Karpas-422 (cell line): ENCODE data around the gene ADAM22. TPM values are rescaled to one million over a fixed set of nuclear protein-coding genes. Genes with fewer than 3 reads are reported as not detected.
"Not testable (repeated sequence)": the region's sequence is repeated elsewhere in the genome, so short reads cannot be mapped to it uniquely, and the experiment has no call there.

Experiments
- DNase-seq: peaks from one replicate; pipeline ENCODE4 v3.0.0-alpha.2; 2015
- H2AFZ ChIP-seq: fragments of 200-600 bp; sonication (generic); 2 replicates; pipeline ENCODE4 v1.6.1; 2014; ENCODE audit warnings: antibody characterized with exemption, low read length, mixed read lengths
- H3K27ac ChIP-seq: fragments of 200-600 bp; sonication (generic); 2 replicates; pipeline ENCODE4 v1.5.1; 2014; ENCODE audit warnings: mild to moderate bottlenecking, low read length, moderate library complexity
- H3K27me3 ChIP-seq: fragments of 200-600 bp; sonication (generic); 2 replicates; pipeline ENCODE4 v1.6.1; 2014; ENCODE audit warnings: low read length, mixed read lengths
- H3K36me3 ChIP-seq: fragments of 200-600 bp; sonication (generic); 2 replicates; pipeline ENCODE4 v1.6.1; 2014; ENCODE audit warnings: low read length, mixed read lengths; ENCODE audit not compliant: insufficient read depth
- H3K4me1 ChIP-seq: fragments of 200-600 bp; sonication (generic); 2 replicates; pipeline ENCODE4 v1.6.1; 2014; ENCODE audit warnings: mild to moderate bottlenecking, low read length, mixed read lengths
- H3K4me2 ChIP-seq: fragments of 200-600 bp; sonication (generic); 2 replicates; pipeline ENCODE4 v1.6.1; 2014; ENCODE audit warnings: low read length, low read depth, mild to moderate bottlenecking; ENCODE audit not compliant: poor library complexity, severe bottlenecking
- H3K4me3 ChIP-seq: fragments of 200-600 bp; sonication (generic); 2 replicates; pipeline ENCODE4 v1.5.1; 2014; ENCODE audit warnings: mild to moderate bottlenecking, antibody characterized with exemption, low read length, mixed read lengths
- H3K79me2 ChIP-seq: fragments of 200-600 bp; sonication (generic); 2 replicates; pipeline ENCODE4 v1.6.1; 2014; ENCODE audit warnings: mild to moderate bottlenecking, low read length, mixed read lengths
- H3K9ac ChIP-seq: fragments of 200-600 bp; sonication (generic); 2 replicates; pipeline ENCODE4 v1.6.0; 2014; ENCODE audit warnings: low read length
- H3K9me2 ChIP-seq: fragments of 200-600 bp; sonication (generic), shearing (Covaris generic); replicated peaks from 2 replicates; pipeline ENCODE4 v1.6.0; 2014; ENCODE audit warnings: mild to moderate bottlenecking, low read length, moderate library complexity; ENCODE audit not compliant: insufficient read depth
- H3K9me3 ChIP-seq: fragments of 300-700, 200-600 bp; sonication (generic); 2 replicates; pipeline ENCODE4 v1.6.1; 2014; ENCODE audit warnings: low read length, mixed read lengths
- H4K20me1 ChIP-seq: fragments of 200-600 bp; sonication (generic); 2 replicates; pipeline ENCODE4 v1.6.1; 2014; ENCODE audit warnings: mild to moderate bottlenecking, antibody characterized with exemption, low read length, low read depth; ENCODE audit not compliant: insufficient read depth
- total RNA-seq: library from RNA; depleted of rRNA; stranded (reverse); fragments of >200 nt; shearing (Covaris generic); gene quantifications from 2 replicates; pipeline ENCODE4 v1.2.3, GENCODE V29; 2014; ENCODE audit warnings: low replicate concordance; rRNA removed

ADAM22 gene, protein sequence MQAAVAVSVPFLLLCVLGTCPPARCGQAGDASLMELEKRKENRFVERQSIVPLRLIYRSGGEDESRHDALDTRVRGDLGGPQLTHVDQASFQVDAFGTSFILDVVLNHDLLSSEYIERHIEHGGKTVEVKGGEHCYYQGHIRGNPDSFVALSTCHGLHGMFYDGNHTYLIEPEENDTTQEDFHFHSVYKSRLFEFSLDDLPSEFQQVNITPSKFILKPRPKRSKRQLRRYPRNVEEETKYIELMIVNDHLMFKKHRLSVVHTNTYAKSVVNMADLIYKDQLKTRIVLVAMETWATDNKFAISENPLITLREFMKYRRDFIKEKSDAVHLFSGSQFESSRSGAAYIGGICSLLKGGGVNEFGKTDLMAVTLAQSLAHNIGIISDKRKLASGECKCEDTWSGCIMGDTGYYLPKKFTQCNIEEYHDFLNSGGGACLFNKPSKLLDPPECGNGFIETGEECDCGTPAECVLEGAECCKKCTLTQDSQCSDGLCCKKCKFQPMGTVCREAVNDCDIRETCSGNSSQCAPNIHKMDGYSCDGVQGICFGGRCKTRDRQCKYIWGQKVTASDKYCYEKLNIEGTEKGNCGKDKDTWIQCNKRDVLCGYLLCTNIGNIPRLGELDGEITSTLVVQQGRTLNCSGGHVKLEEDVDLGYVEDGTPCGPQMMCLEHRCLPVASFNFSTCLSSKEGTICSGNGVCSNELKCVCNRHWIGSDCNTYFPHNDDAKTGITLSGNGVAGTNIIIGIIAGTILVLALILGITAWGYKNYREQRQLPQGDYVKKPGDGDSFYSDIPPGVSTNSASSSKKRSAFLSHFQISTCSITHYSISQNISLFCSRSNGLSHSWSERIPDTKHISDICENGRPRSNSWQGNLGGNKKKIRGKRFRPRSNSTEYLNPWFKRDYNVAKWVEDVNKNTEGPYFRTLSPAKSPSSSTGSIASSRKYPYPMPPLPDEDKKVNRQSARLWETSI
- total RNA-seq, result 2.2 and 6.1 TPM in 2 replicates

DNA sequence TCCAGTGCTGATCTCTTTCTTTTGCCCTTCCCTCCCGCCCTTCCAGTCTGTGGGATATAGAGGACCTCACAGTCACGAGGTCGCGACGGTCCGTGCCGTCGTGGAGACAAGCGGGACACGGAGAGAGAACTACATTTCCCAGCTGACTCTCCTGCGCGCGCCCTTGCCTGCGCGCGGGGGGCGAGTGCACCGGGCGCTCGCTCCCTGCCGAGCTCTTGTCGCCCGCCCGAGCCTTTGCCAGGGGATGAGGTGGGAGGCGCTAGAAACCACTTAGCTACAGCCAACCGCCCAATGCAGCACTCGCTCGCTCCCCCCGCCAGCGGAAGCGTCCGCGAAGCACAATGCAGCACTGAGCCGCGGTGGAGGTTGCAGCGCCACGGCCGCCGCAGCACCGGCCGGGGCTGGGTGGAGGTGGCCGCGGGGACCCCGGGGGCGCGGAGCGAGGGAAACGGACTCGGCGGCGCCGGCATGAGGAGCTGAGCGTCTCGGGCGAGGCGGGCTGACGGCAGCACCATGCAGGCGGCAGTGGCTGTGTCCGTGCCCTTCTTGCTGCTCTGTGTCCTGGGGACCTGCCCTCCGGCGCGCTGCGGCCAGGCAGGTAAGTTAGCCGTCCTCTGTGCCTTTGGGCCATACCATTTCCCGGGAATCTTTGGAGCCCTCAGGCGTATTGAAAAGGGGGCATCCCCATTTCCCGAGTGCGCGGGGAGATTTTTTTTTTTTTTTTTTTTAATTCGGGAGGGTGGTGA is at the start of gene ADAM22:
Gene ADAM22 (plus strand): TSS at position 299 of the 746 bp plus-strand sequence. CDS start 215 bp downstream, at position 514.
- H3K27ac ChIP-seq, result no peak within 1 kb of the TSS
- H3K27me3 ChIP-seq, result no peaks in the 10 kb centered on the region
- H3K4me1 ChIP-seq, result peaks cover 14% of the 10 kb centered on the region
- peak within 1 kb of the TSS; percentile 59 for H3K9ac ChIP-seq
- DNase-seq, result peak; percentile 96
- H3K4me2 ChIP-seq, result peak within 1 kb of the TSS; percentile 72
- H3K4me3 ChIP-seq, result peak within 1 kb of the TSS; percentile 66
- H2AFZ ChIP-seq, result peak within 1 kb of the TSS; percentile 94
- H4K20me1 ChIP-seq, result no peaks in the 10 kb centered on the region
- no peaks in the 10 kb centered on the region for H3K79me2 ChIP-seq
- no peaks in the 10 kb centered on the region for H3K9me3 ChIP-seq
- no peaks in the 10 kb centered on the region for H3K36me3 ChIP-seq
- H3K9me2 ChIP-seq, result no peaks in the 10 kb centered on the region

DNA sequence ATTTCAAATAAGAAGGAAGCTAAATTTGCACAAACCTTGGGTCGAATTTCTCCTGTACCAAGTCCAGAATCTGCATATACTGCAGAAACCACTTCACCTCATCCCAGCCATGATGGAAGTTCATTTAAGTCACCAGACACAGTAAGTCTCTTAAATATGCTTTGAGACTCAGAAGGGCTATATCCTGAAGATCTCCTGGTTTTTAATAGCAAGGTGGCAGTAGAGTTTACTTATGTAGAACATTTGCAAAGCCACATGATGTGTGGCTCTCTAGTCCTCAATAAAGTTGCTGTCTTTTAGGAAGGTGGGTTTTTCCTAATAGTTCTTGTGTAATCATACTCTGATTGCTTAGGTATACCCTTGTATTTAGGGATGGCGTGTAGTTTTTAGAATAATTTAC is 49.0 kb upstream of the ADAM22 start:
- H3K4me1 ChIP-seq, result peaks cover 35% of the 10 kb centered on the region
- no peak overlapping the region for H3K27ac ChIP-seq
- DNase-seq, result no peak
- H2AFZ ChIP-seq, result no peak overlapping the region
- no peaks in the 10 kb centered on the region for H3K27me3 ChIP-seq
- H4K20me1 ChIP-seq, result no peaks in the 10 kb centered on the region
- H3K4me2 ChIP-seq, result no peak overlapping the region
- H3K9ac ChIP-seq, result no peak overlapping the region
- peaks cover 95% of the 10 kb centered on the region for H3K79me2 ChIP-seq
- H3K4me3 ChIP-seq, result no peak overlapping the region
- H3K36me3 ChIP-seq, result peaks cover 64% of the 10 kb centered on the region
- H3K9me2 ChIP-seq, result no peaks in the 10 kb centered on the region
- no peaks in the 10 kb centered on the region for H3K9me3 ChIP-seq

DNA sequence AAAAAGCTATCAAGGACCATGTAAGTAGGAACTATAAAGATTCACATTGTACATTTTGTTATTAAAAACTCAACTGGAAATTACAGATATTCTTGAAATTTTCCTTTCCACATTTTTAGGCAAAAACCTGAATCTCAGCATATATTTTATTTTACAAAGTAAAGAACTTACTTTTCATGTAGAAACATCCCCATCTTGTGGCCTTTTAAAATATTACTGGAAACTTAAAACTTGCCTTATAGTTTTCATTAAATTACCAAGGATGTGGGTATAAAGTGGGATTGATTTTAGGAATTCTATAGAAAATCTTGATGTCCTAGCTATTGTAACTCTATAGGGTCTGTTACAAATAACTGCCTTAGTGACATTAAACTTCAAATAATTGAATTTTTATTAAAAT is 47.2 kb upstream of the ADAM22 start:
- Histone ChIP-seq H3K36me3 (peaks cover 65% of the 10 kb centered on the region), H2AFZ (no peak overlapping the region), H3K79me2 (peaks cover 95% of the 10 kb centered on the region), H3K9ac (no peak overlapping the region), H3K9me2 (no peaks in the 10 kb centered on the region), H3K9me3 (no peaks in the 10 kb centered on the region), H3K27me3 (no peaks in the 10 kb centered on the region), H3K4me1 (peaks cover 18% of the 10 kb centered on the region), H3K4me2 (no peak overlapping the region), H3K27ac (no peak overlapping the region), H3K4me3 (no peak overlapping the region), H4K20me1 (no peaks in the 10 kb centered on the region)
- peak; percentile 77 for DNase-seq

DNA sequence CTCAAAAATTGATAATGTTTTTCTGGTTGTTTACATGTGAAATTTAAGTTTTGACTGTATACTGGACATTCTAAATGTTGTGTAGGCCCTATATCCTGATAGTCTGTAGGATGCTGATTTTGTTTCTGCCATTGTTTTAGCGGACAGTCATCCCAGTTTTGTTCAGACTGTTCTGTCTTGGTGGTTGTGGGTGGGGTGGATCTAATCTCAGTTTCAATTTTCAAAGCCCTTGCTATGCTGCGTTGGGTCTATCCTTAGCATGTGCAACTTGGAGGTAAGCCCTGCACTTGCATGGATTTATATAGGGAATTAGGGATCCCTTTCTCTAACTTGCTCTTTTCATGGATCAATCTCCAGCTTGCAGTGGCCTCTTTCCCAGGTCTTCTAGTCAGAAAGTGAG is 38.7 kb upstream of the ADAM22 start:
- no peaks in the 10 kb centered on the region for H3K9me2 ChIP-seq
- H3K9me3 ChIP-seq, result no peaks in the 10 kb centered on the region
- no peak overlapping the region for H3K4me2 ChIP-seq
- H4K20me1 ChIP-seq, result no peaks in the 10 kb centered on the region; the same call in 1 of the 2 replicates
- no peak for DNase-seq
- peaks cover 59% of the 10 kb centered on the region for H3K79me2 ChIP-seq
- no peak overlapping the region for H3K27ac ChIP-seq
- H3K27me3 ChIP-seq, result no peaks in the 10 kb centered on the region
- peaks cover 82% of the 10 kb centered on the region; the same call in 1 of the 2 replicates for H3K36me3 ChIP-seq
- H3K4me3 ChIP-seq, result no peak overlapping the region
- H2AFZ ChIP-seq, result no peak overlapping the region
- no peaks in the 10 kb centered on the region for H3K4me1 ChIP-seq
- H3K9ac ChIP-seq, result no peak overlapping the region

DNA sequence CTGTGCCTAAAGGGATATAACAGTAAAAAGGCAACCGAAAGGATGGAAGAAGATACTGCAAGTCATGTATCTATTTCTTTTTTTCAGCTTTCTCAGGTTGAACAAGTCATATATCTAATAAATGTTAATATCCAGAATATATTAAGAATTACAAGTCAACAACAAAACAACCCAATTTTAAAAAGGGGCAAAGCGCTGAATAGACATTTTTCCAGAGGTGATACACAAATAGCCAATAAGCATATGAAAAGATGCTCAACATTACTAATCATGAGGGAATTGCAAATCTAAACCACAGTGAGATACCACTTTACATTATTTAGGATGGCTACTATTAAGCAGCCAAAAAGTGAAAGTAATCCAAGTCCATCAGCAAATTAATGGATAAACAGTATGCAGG is 34.8 kb upstream of the ADAM22 start:
- DNase-seq, result no peak
- no peaks in the 10 kb centered on the region for H3K9me2 ChIP-seq
- H3K27ac ChIP-seq, result no peak overlapping the region
- H3K9ac ChIP-seq, result no peak overlapping the region
- peaks cover 24% of the 10 kb centered on the region for H3K79me2 ChIP-seq
- H3K4me1 ChIP-seq, result no peaks in the 10 kb centered on the region
- H2AFZ ChIP-seq, result no peak overlapping the region
- no peak overlapping the region for H3K4me2 ChIP-seq
- no peaks in the 10 kb centered on the region for H3K27me3 ChIP-seq
- H4K20me1 ChIP-seq, result no peaks in the 10 kb centered on the region; the same call in 1 of the 2 replicates
- H3K36me3 ChIP-seq, result peaks cover 88% of the 10 kb centered on the region
- no peaks in the 10 kb centered on the region for H3K9me3 ChIP-seq
- no peak overlapping the region for H3K4me3 ChIP-seq

DNA sequence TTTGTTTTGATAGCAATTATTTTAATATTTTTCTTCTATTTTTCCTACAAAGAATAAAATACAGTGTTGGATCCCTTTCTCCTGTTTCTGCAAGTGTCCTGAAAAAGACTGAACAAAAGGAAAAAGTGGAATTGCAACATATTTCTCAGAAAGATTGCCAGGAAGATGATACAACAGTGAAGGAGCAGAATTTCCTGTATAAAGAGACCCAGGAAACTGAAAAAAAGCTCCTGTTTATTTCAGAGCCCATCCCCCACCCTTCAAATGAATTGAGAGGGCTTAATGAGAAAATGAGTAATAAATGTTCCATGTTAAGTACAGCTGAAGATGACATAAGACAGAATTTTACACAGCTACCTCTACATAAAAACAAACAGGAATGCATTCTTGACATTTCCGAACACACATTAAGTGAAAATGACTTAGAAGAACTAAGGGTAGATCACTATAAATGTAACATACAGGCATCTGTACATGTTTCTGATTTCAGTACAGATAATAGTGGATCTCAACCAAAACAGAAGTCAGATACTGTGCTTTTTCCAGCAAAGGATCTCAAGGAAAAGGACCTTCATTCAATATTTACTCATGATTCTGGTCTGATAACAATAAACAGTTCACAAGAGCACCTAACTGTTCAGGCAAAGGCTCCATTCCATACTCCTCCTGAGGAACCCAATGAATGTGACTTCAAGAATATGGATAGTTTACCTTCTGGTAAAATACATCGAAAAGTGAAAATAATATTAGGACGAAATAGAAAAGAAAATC is 26.7 kb upstream of the ADAM22 start:
- H3K4me2 ChIP-seq, H2AFZ ChIP-seq, H3K4me1 ChIP-seq, H3K9ac ChIP-seq, H3K79me2 ChIP-seq, H3K9me3 ChIP-seq, H3K4me3 ChIP-seq, H4K20me1 ChIP-seq, H3K9me2 ChIP-seq, H3K27me3 ChIP-seq, H3K27ac ChIP-seq, DNase-seq: not testable (repeated sequence)
- peaks cover 39% of the 10 kb centered on the region for H3K36me3 ChIP-seq

DNA sequence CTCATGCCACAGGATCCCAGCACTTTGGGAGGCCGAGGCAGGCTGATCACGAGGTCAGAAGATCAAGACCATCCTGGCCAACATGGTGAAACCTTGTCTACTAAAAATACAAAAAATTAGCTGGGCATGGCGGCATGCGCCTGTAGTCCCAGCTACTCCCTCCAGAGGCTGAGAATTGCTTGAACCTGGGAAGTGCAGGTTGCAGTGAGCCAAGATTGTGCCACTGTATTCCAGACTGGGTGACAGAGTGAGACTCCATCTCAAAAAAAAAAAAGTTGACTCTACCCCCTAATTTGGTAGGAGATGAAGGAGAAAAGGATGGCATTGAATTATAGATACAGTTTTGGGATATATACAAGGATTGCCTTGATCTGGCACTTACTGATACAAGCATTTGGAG is 25.2 kb upstream of the ADAM22 start:
- not testable (repeated sequence) for H3K27me3 ChIP-seq, H3K4me1 ChIP-seq, H3K4me3 ChIP-seq, DNase-seq, H3K27ac ChIP-seq, H4K20me1 ChIP-seq, H2AFZ ChIP-seq, H3K9me3 ChIP-seq, H3K4me2 ChIP-seq, H3K79me2 ChIP-seq, H3K9me2 ChIP-seq, H3K9ac ChIP-seq
- H3K36me3 ChIP-seq, result peaks cover 29% of the 10 kb centered on the region
